K562 (cell line): ENCODE measurements around the gene CYS1. TPM values are rescaled to one million over a fixed set of nuclear protein-coding genes. Genes with fewer than 3 reads are reported as not detected.
A peak's percentile ranks its signal among the peaks of the same experiment; 100 is the strongest.

Source experiments
- BRCA1 ChIP-seq, 2 experiments: fragments of 450-650 bp in 1 of 2; sonication (generic) in 1 of 2; formaldehyde crosslinking in 1 of 2; IDR thresholded peaks; 2 replicates each; pipeline versions ENCODE4 v1.5.0 to v1.6.1; 2017 to 2020; ENCODE audit warnings: mild to moderate bottlenecking in 1 of 2, missing genetic modification reagents in 1 of 2
- E2F4 ChIP-seq: sonication (generic); formaldehyde crosslinking; IDR thresholded peaks from 2 replicates; pipeline ENCODE4 v1.8.0; 2022; ENCODE audit warnings: mild to moderate bottlenecking, low read depth, missing genetic modification reagents
- ELF1 ChIP-seq: fragments of 200-800 bp; sonication (Bioruptor generic); IDR thresholded peaks from 2 replicates; pipeline ENCODE4 v1.6.1; 2016; ENCODE audit warnings: missing genetic modification characterization, missing compliant biosample characterization
- ELF2 ChIP-seq: fragments of 250-450 bp; sonication (Bioruptor Pico); IDR thresholded peaks from 2 replicates; pipeline ENCODE4 v1.5.0; 2021; ENCODE audit warnings: mild to moderate bottlenecking
- GTF3C2 ChIP-seq: IDR thresholded peaks from 3 replicates; pipeline ENCODE4 v1.6.1; 2011; ENCODE audit warnings: borderline replicate concordance, mild to moderate bottlenecking, moderate library complexity; ENCODE audit not compliant: insufficient read length; ENCODE audit errors: extremely low read depth
- HBP1 ChIP-seq: fragments of 450-650 bp; formaldehyde crosslinking; IDR thresholded peaks from 2 replicates; pipeline ENCODE4 v1.4.0; 2022; ENCODE audit warnings: missing genetic modification characterization
- KAT7 ChIP-seq: sonication (generic); formaldehyde crosslinking; IDR thresholded peaks from 2 replicates; pipeline ENCODE4 v1.8.0; 2022; ENCODE audit warnings: missing genetic modification reagents, mild to moderate bottlenecking, borderline replicate concordance
- PREB ChIP-seq: sonication (generic); formaldehyde crosslinking; IDR thresholded peaks from 2 replicates; pipeline ENCODE4 v1.8.1; 2023; ENCODE audit warnings: mild to moderate bottlenecking, missing genetic modification reagents
- RREB1 ChIP-seq: fragments of 250-450 bp; sonication (Bioruptor Pico); IDR thresholded peaks from 2 replicates; pipeline ENCODE4 v1.4.0; 2020
- SIX5 ChIP-seq, 2 experiments: IDR thresholded peaks; 2 replicates each; pipeline ENCODE4 v1.6.1; 2011; ENCODE audit warnings: low read length in 2 of 2, borderline replicate concordance in 1 of 2, low read depth in 1 of 2, mild to moderate bottlenecking in 1 of 2, moderate library complexity in 1 of 2; ENCODE audit not compliant: insufficient read depth in 1 of 2
- TCF7L2 ChIP-seq: fragments of 150-350 bp; IDR thresholded peaks from 2 replicates; pipeline ENCODE4 v1.6.1; 2016; ENCODE audit warnings: low read depth, mild to moderate bottlenecking, low read length, moderate library complexity
- ZBTB7A ChIP-seq: IDR thresholded peaks from 2 replicates; pipeline ENCODE4 v1.6.1; 2011; ENCODE audit warnings: low read depth, mild to moderate bottlenecking, low read length, moderate library complexity, borderline replicate concordance; ENCODE audit not compliant: control insufficient read depth
- polyA plus RNA-seq, 8 experiments: library from polyadenylated mRNA; depleted of rRNA in 4 of 8; stranded (reverse) in 5 of 8; unstranded in 3 of 8; fragments of >200 nt; fragmentation: Nextera tagmentation in 2 of 8; fragmentation: Illumina TruSeq in 1 of 8; extraction: Ambion mirVana in 2 of 8; extraction: Trizol in 1 of 8; gene quantifications; 2 replicates each; pipeline versions ENCODE4 v1.2.1 to v1.2.3, GENCODE V29; 2011 to 2014; ENCODE audit warnings: inconsistent platforms in 1 of 8, missing spikeins in 1 of 8
- total RNA-seq, 7 experiments: library from RNA; depleted of rRNA in 6 of 7; stranded (reverse); fragments of >200 nt in 6 of 7; fragmentation: Illumina TruSeq in 2 of 7; extraction: Trizol in 2 of 7; gene quantifications; 2 replicates each; pipeline versions ENCODE4 v1.2.1 to v1.2.3, GENCODE V29; 2011 to 2021; ENCODE audit warnings: low replicate concordance in 1 of 7

Gene CYS1
- total and polyA plus RNA-seq, 9 of the 15 experiments (the other 6 are each of a cell fraction or from before 2014, with no cell fraction given), result 0.11 to 0.13 TPM; not detected in 7

GRCh38 chr2:10122500-10123280, 42.5 kb upstream of the CYS1 start, which contains the start of gene RRM2 (continued):
- TF ChIP-seq GTF3C2 (no peak), SIX5 (IDR thresholded peaks at IDR 0.05; ENCODE audit: borderline replicate concordance in 1 of 2, insufficient read depth in 1 of 2, low read depth in 1 of 2, low read length in 2 of 2) (no peak), BRCA1 (IDR thresholded peaks at IDR 0.05) (no peak), BRCA1 (CRISPR knock-in tag; IDR thresholded peaks at IDR 0.05) (no peak), RREB1 (CRISPR knock-in tag) (no peak), ZBTB7A (no peak; the same call in none of the 2 replicates), ELF2 (no peak), ELF1 (tag) (no peak), PREB (CRISPR knock-in tag) (no peak), KAT7 (peak; percentile 95; the same call in 1 of the 2 replicates), HBP1 (CRISPR knock-in tag) (peak; percentile 83), E2F4 (CRISPR knock-in tag) (peak; percentile 100), TCF7L2 (no peak)
